IgD-negative memory B cell (primary cell): ENCODE data around the gene PTTG1IP. TPM values are rescaled to one million over a fixed set of nuclear protein-coding genes. Genes with fewer than 3 reads are reported as not detected.

Source experiments
- H3K27ac Mint-ChIP-seq, 3 donors: one replicate each; pipeline ENCODE4 v1.8.0; 2020 to 2022; ENCODE audit warnings: mild to moderate bottlenecking in 3 of 3, mixed read lengths in 3 of 3, moderate library complexity in 1 of 3
- H3K27me3 Mint-ChIP-seq: one replicate; pipeline ENCODE4 v1.8.0; 2021; ENCODE audit warnings: mixed read lengths
- H3K36me3 Mint-ChIP-seq: one replicate; pipeline ENCODE4 v1.8.0; 2020; ENCODE audit warnings: mild to moderate bottlenecking, mixed read lengths
- H3K4me1 Mint-ChIP-seq, 3 donors: one replicate each; pipeline ENCODE4 v1.8.0; 2020 to 2022; ENCODE audit warnings: mixed read lengths in 3 of 3, mild to moderate bottlenecking in 1 of 3
- H3K4me3 Mint-ChIP-seq, 4 donors: one replicate each; pipeline ENCODE4 v1.8.0; 2020 to 2022; ENCODE audit warnings: mild to moderate bottlenecking in 4 of 4, mixed read lengths in 4 of 4, moderate library complexity in 3 of 4
- H3K9me3 Mint-ChIP-seq, 3 donors: one replicate each; pipeline ENCODE4 v1.8.0; 2020 to 2021; ENCODE audit warnings: mixed read lengths in 3 of 3, mild to moderate bottlenecking in 1 of 3
- polyA plus RNA-seq: library from polyadenylated mRNA; unstranded; fragments of 300-500 nt; fragmentation: Illumina TruSeq; gene quantifications from one replicate; pipeline ENCODE4 v1.2.3, GENCODE V29; 2021

Gene PTTG1IP
- polyA plus RNA-seq, 1 donor from 2014 or later, result 44.7 TPM

DNA sequence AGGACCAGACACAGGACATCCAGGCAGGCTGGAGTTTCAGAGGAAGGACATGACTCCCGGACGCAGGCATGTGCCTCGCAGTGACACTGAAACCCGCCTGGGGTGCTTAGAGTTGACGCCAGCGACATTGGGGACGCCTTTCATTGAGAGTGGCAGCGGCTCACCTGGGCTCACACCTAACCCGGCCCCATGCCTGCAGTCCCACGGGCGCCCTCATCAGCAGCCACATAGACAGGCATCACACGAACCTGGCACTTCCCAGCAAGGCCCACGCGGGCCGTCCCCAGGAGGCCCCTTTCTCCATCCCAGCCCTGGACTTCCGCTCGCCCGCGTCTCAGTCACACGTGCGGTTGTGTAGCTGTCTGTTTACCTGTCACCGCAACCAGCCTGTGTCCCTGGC, 30.2 kb upstream of the PTTG1IP start:
- Mint-ChIP-seq H3K4me3 (no peak overlapping the region), H3K36me3 (peaks cover 6% of the 10 kb centered on the region), H3K27me3 (peaks cover 1% of the 10 kb centered on the region), H3K27ac (no peak overlapping the region), H3K9me3 (no peaks in the 10 kb centered on the region), H3K4me1 (peaks cover 5 to 20% (median 17%) of the 10 kb centered on the region in 3 donors)

DNA sequence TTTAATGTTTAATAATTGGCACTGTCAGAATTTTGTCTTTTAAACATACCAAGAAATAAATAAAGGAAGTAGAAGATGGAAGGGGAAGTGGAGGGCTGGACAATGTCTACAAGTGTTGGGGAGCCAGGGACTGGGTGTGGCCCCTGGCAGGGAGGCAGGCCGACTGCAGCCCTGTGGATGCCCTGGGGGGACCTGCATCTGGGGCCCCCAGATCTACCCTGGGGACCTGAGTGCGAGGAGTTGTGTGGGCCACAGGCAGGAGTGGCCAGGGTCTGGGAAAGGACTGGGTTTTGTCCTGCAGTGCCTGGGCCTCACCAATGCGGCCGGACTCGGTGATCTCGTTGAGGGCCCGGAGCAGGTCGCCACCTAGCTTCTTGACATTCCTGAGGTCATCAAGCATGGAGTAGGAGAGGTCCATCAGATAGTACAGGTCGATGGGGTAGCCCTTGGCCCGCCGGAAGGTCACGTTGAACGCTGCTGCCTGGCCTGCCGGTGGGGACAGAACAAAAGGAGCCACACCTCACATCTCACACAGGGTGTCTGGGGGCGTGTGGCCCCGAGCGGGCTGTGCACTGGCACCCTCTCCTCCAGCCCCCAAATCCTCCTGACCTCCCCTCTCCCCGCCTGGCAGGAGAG, 29.7 kb upstream of the PTTG1IP start:
- Mint-ChIP-seq H3K36me3 (peaks cover 6% of the 10 kb centered on the region), H3K27ac (peak overlapping the region in 1 of 3 donors; percentile 80), H3K4me1 (peaks cover 5 to 16% (median 14%) of the 10 kb centered on the region in 3 donors), H3K27me3 (no peaks in the 10 kb centered on the region), H3K4me3 (no peak overlapping the region), H3K9me3 (no peaks in the 10 kb centered on the region)

DNA sequence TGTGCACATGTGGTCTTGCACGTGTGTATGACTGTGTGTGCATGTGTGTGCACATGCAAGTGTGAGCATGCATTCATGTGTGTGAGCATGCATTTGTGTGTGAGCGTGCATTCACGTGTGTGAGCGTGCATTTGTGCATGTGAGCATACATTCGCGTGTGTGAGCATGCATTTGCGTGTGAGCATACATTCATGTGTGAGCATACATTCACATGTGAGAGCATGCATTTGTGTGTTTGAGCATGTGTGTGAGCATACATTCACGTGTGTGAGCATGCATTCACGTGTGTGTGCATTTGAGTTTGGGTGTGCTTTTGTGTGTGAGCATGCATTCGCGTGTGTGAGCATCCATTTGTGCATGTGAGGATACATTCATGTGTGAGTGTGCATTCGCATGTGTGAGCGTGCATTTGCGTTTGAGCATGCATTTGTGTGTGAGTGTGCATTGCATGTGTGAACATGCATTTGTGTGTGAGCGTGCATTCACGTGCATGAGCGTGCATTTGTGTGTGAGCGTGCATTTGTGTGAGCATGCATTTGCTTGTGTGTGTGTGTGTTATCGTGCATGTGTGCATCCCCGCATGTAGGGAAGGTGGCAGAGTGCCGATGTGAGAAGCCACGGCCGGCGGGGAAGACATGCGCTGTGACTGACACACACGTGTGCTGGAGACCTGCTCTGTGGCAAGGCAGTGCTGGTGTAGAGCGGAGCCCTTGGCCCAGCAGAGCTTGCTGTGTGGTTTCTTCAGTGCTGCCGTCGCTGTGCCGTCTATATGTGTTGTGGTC, 29.0 kb upstream of the PTTG1IP start:
- Mint-ChIP-seq H3K36me3 (peaks cover 6% of the 10 kb centered on the region), H3K4me3 (no peak overlapping the region), H3K4me1 (peaks cover 4 to 11% (median 8%) of the 10 kb centered on the region in 3 donors), H3K27ac (peak overlapping the region in 1 of 3 donors; percentile 80), H3K27me3 (no peaks in the 10 kb centered on the region), H3K9me3 (no peaks in the 10 kb centered on the region)

DNA sequence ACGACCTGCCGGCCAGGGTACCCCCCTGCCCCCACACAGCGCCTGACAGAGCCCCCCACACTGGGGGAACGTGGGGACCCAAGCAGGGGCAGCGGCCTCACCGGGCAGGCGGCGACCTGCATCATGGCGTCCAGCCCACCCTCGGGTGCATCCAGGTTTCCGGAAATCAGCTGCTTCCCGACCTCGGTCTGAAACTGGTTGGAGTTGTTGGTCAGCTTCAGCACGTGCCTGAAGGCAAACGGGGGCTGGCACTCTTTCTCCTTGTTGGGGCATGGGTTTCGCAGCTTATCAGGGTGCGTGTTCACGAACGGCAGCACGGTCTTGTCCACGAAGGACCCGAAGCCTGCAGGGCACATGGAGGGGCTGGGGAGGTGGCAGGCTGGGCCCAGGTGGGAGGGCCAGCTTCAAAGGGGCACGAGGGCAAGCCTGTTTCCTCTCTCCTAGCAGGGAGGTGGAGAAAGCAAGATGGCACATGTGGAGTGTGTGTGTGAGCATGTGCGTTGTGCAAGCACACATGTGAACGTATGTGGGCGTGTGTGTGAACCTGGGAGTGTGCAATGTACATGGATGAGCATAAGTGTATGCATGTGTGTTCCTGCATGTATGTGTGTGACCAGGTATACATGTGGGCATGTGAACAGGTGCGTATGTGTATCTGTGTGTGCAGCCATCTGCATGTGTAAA, 28.0 kb upstream of the PTTG1IP start:
- H3K4me3 Mint-ChIP-seq, result no peak overlapping the region
- no peak overlapping the region for H3K27ac Mint-ChIP-seq
- peaks cover 6% of the 10 kb centered on the region for H3K36me3 Mint-ChIP-seq
- peaks cover 4 to 11% (median 8%) of the 10 kb centered on the region in 3 donors for H3K4me1 Mint-ChIP-seq
- no peaks in the 10 kb centered on the region for H3K27me3 Mint-ChIP-seq
- no peaks in the 10 kb centered on the region for H3K9me3 Mint-ChIP-seq

DNA sequence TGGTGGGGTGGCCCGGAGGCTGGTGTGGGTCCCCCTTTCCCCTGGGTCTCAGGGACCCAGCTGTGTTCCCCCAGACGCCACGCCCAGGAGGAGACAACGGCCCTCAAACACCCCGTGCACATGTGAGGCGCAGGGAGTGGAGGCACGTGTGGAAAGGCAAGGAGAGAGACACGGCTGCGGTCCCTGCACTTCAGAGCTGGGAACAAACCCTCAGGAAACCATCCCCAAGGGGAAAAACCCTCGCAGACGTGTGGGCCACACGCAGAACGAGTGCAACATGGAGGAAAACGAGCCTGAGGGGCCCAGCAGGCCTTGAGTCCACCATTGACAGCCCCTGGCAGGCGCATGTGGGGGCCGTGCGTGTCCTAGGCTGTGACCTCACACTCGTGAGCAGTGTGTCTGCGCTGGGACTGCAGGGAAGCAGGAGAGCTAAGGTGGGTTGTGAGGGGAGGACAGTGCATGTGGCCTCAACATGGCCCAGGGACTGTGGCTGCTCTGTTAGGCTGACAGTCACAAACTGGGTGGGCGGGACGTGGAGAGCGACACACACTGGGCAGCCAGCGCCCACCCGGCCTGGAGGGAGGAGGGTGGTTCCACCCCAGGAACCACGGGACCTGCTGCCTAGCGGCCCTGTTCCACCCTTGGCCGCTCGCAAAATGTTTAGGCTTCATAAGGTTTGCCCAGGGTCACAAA, 27.2 kb upstream of the PTTG1IP start:
- Mint-ChIP-seq H3K27ac (no peak overlapping the region), H3K9me3 (no peaks in the 10 kb centered on the region), H3K36me3 (peaks cover 6% of the 10 kb centered on the region), H3K4me1 (peaks cover 4 to 11% (median 11%) of the 10 kb centered on the region in 3 donors), H3K27me3 (no peaks in the 10 kb centered on the region), H3K4me3 (no peak overlapping the region)

DNA sequence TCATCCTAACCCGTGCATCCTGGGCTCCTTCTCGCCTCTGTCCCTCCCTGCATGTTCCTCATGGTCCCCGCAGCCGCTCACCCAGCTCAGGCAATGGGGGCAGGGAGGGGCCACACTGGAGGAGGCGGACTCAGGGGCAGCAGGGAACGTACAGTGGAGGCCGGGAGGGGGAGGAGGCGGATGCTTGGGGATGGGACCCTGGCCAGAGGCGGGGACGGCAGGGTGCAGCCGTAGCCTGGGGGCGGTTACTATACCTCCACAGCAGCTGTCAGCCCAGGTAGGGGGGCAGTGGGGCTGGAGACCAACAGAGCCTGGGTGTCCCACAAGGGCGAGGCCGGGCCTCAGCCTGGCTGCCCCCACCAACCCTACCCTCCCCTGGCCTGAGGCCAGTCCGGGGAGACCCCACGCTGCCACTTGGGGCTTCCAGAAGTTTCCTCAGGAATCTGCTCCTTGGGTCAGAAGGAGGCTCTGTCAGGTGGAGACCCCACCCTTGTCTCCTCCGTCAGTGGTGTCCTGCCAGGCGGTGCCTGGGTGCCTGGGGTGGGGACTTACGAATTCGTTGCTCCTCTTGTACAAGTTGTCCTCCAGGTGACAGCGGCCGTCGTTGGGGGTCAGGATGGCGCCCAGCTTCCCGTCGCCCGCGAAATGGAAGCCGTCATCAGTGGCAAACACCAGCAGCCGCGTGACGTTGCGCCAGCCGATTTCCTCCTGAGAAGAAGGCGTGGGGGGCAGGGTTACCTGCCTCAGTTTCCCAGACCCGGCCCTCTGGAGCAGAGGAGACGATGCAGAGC, 26.5 kb upstream of the PTTG1IP start:
- Mint-ChIP-seq H3K27ac (peak overlapping the region in 1 of 3 donors; percentile 82), H3K27me3 (no peaks in the 10 kb centered on the region), H3K4me3 (no peak overlapping the region), H3K9me3 (no peaks in the 10 kb centered on the region), H3K4me1 (peaks cover 4 to 14% (median 11%) of the 10 kb centered on the region in 3 donors), H3K36me3 (peaks cover 6% of the 10 kb centered on the region)

DNA sequence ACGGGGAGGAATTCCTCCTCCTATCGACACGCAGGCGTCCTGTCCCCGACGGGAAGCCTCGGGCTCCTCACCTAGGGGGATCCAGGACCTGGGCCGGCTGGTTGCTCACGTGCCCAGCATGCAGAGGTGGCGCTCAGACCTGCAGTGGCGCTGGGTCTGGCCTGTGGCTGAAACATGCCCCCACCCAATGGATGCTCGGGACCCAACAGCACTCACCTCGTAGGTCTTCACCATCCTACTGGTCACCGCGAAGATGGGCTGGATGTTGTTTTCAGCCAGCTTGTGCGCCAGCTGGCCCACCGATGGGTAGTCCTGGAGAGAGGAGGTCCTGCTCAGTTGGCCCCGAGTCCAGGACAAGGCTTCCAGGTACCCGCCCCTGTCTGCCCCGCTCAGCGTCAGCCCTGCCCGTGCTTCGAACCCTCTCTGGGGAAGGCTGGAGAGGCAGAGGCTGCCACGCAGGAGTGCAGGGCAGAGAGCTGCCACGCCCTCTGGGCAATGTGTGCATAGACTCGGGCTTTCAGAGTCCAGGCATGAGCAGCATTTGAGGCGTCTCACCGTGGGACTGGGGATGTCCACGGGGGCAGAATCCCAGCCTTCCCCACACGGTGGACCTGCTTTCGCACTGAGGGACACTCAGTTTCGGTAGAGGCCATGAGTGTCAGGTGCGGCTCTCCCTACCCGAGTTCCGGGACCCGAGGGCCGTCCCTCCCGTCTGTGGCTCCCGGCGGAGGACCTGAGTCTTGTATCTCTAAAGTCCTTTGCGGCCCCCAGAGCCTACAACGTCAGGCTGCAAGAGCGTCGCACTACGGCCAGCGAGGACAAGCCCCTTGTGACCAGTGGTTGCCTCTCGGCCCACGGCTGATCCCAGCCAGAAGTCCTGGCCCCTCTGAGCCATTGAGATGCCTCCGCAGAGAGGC, 25.6 kb upstream of the PTTG1IP start:
- Mint-ChIP-seq H3K27me3 (no peaks in the 10 kb centered on the region), H3K4me1 (peaks cover 4 to 9% (median 6%) of the 10 kb centered on the region in 3 donors), H3K27ac (peak overlapping the region in 1 of 3 donors; percentile 82), H3K36me3 (peaks cover 3% of the 10 kb centered on the region), H3K9me3 (no peaks in the 10 kb centered on the region), H3K4me3 (no peak overlapping the region)

DNA sequence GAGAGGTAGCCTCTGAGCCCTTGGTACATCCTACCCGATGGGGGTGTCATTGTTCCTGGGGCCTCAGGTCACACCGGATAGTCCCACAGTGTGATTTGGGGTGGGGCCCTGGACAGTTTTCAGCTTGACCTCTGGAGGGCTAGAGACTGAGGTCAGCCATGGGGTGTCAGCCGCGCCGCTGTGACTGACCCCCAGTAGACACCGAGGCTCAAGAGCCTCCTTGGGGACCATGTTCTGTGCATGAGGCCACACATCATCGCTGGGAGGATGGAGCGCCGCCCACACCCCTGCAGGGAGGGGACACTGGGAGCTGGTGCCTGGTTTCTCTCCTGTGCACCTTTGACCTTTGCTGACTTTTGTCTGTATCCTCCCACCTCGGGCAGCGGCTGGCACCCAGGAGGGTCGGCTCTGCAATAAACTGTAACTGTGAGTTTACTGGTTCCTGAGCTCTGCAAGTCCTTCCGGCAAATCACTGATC, 24.6 kb upstream of the PTTG1IP start:
- Mint-ChIP-seq H3K4me3 (no peak overlapping the region), H3K36me3 (peaks cover 3% of the 10 kb centered on the region), H3K9me3 (no peaks in the 10 kb centered on the region), H3K27me3 (no peaks in the 10 kb centered on the region), H3K27ac (no peak overlapping the region), H3K4me1 (peaks cover 4 to 13% (median 7%) of the 10 kb centered on the region in 3 donors)

DNA sequence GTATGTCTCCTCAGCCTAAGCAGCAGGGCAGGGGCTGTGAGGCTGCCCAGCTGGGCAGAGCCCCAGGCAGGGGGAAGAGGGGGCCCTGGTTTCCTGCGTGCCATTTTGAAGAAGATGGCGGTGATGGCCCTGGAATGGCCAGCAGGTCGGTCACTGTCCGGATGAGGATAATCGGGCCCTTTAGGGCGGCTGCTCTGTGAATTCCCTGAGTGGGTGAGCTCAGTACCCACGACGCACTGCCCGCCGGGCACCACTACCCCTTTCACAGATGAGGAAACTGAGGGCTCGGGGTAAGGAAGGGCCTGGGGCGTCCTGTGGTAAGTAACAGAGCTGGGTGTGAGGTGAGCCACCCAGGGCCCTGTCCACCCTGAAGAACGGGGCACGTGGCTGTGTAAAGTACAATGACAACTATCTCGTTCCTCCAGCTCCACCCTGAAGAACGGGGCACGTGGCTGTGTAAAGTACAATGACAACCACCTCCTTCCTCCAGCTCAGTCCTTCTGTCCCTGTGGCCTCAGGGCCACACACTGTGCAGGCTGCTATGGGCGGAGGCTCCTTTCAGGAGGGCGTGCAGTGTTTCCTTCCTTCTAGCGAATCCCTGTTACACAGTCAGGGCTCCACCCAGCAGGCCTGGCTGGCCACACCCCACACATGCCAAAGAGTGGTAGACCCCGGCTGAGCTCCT, 24.0 kb upstream of the PTTG1IP start:
- H3K36me3 Mint-ChIP-seq, result peaks cover 3% of the 10 kb centered on the region
- no peaks in the 10 kb centered on the region for H3K9me3 Mint-ChIP-seq
- H3K4me1 Mint-ChIP-seq, result peaks cover 9 to 15% (median 10%) of the 10 kb centered on the region in 3 donors
- no peaks in the 10 kb centered on the region for H3K27me3 Mint-ChIP-seq
- no peak overlapping the region for H3K4me3 Mint-ChIP-seq
- H3K27ac Mint-ChIP-seq, result no peak overlapping the region

DNA sequence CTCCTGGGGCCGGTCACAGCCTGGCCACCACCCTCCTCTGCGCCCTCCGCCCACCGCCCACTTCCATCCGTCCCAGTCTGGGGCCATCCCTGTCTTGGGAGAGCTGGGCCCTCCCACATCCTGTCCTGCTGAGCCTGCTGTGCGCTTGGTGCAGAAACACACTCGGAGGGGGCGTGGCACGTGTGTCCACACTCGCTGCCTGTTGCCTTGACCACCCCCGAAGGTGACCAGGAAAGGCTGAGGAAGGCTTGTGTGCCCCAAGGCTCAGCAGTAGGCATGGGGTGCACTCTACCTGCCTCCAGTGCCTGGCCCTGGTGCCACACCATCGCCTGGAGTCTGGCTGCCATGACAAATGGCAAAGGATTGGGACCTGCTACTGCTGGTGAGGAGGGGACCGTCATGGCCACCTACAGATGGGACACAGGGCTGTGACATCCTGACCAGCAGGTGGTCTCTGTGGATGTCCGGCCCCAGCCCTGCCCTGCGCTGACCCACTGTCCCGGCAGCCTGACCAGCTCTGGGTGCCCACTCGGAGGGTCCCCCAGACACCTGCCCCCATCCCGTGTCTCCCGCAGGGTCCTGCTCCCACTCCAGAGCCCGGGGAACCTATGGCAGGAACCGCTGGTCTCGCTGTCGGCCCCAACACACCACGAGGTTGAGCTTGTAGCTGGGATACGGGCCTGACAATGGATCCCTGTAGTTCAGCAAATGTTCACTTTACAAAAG, 23.2 kb upstream of the PTTG1IP start:
- Mint-ChIP-seq H3K4me3 (no peak overlapping the region), H3K27ac (no peak overlapping the region), H3K4me1 (peaks cover 9 to 15% (median 11%) of the 10 kb centered on the region in 3 donors), H3K9me3 (no peaks in the 10 kb centered on the region), H3K27me3 (no peaks in the 10 kb centered on the region), H3K36me3 (no peaks in the 10 kb centered on the region)

DNA sequence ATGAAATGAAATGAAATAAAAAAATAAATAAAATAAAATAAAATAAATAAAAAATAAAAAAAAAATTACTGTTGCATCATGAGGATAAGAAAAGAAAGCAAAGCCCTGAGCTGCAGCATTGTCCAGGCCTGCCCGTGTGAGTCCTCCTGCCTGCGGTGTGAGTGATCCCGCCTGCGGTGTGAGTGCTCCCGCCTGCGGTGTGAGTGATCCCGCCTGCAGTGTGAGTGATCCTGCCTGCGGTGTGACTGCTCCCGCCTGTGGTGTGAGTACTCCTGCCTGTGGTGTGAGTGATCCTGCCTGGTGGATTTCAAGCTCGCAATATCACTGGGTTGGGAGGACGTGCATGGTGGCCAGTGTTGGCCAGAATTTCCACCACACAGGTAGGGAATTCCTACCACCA, 22.4 kb upstream of the PTTG1IP start:
- Mint-ChIP-seq H3K4me3 (no peak overlapping the region), H3K36me3 (no peaks in the 10 kb centered on the region)

DNA sequence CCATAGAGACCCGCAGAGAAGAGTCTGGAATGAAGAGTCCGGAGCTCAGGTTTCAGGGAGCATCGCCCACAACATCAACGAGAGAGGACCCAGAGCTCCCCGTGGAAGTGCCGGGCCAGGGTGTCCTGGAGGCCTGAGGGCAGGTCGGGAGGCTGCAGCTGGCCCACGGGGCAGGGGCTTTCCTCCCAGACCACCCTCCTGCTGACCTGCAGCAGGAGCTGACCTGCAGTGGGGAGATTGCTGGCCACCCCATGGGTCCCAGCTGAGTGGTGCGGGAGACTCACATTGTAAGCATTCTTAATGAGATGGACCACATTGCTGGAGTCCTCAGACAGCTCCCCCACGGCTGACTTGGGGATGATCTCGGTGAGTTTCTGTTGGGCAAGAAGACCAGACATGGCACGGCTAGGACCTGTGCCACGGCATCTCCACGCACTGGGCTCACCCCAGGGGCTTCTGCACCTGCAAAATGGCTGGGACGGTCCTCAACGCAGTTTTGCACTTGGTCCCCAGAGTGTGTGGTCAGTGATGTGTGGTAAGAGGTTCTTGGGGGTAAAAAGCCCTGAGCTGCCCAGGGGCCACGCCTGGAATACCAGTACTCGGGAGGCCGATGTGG, 21.3 kb upstream of the PTTG1IP start:
- peak overlapping the region in 1 of 3 donors; percentile 53 for H3K27ac Mint-ChIP-seq
- no peaks in the 10 kb centered on the region for H3K9me3 Mint-ChIP-seq
- H3K4me1 Mint-ChIP-seq, result peaks cover 9 to 15% (median 11%) of the 10 kb centered on the region in 3 donors
- no peaks in the 10 kb centered on the region for H3K27me3 Mint-ChIP-seq
- H3K36me3 Mint-ChIP-seq, result no peaks in the 10 kb centered on the region
- no peak overlapping the region for H3K4me3 Mint-ChIP-seq

More for the DNA sequence above, 22.4 kb upstream of the PTTG1IP start:
- no peaks in the 10 kb centered on the region for H3K27me3 Mint-ChIP-seq
- H3K4me1 Mint-ChIP-seq, result peaks cover 9 to 15% (median 11%) of the 10 kb centered on the region in 3 donors
- no peak overlapping the region for H3K27ac Mint-ChIP-seq
- no peaks in the 10 kb centered on the region for H3K9me3 Mint-ChIP-seq
